ENCODE results near the gene LPP. TPM values are rescaled to one million over a fixed set of nuclear protein-coding genes. Genes with fewer than 3 reads are reported as not detected.

Gene LPP
- total RNA-seq, 1 donor from 2014 or later = 97.4 TPM

DNA sequence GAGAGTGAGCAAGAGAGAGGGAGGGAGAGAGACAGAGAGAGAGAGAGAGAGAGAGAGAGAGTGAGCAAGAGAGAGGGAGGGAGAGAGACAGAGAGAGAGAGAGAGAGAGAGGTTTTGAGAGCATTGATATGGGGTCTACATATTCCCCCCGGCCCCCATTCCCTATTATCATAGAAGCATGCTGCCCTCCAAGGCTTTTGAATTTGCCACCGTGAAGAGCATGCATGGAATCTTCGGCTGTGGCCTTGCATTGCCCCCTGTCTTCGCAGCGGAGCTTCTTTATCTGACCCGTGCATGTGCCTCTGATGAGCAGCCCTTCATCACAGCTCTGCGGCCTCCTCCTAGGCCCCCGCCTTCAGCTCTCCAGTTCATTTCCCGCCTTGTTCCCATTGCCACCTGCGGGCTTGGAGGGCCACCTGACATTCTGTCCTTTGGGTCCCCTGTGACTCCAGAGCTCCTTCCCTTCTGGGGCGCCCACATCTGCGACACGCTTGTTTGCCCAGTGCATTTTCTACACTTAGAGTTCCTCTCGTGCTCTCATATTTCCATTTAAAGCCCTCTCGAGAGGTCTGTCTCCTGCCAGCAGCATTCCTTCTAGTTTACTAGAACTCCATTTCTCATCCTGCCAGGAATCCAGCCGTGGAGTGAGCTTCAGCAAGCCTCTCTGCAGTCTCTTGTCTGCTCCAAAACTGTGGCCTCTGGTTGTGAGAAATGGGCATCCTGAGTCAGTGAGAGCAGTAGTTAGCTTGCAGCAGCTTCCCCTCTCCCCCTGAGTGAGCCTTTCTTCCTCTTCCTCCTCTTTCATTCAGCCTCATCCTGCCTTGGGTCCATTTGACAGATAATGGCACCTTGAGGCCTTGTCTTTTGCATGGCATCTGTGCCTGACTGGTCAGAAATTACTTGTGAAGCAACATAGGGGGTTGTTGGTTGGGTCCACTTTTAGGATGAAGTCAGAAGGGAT, 25.3 kb downstream of the LPP start:
- no peaks in the 10 kb centered on the region for H3K9me3 ChIP-seq (replicated peaks)
- TF ChIP-seq, protein P1, sequence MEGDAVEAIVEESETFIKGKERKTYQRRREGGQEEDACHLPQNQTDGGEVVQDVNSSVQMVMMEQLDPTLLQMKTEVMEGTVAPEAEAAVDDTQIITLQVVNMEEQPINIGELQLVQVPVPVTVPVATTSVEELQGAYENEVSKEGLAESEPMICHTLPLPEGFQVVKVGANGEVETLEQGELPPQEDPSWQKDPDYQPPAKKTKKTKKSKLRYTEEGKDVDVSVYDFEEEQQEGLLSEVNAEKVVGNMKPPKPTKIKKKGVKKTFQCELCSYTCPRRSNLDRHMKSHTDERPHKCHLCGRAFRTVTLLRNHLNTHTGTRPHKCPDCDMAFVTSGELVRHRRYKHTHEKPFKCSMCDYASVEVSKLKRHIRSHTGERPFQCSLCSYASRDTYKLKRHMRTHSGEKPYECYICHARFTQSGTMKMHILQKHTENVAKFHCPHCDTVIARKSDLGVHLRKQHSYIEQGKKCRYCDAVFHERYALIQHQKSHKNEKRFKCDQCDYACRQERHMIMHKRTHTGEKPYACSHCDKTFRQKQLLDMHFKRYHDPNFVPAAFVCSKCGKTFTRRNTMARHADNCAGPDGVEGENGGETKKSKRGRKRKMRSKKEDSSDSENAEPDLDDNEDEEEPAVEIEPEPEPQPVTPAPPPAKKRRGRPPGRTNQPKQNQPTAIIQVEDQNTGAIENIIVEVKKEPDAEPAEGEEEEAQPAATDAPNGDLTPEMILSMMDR (IDR thresholded peaks at IDR 0.05; ENCODE audit: borderline replicate concordance) = peak; percentile 22
- H3K36me3 ChIP-seq = no peaks in the 10 kb centered on the region
- peak overlapping the region; percentile 84 for H3K27ac ChIP-seq (replicated peaks)
- peak overlapping the region; percentile 0 for H3K4me3 ChIP-seq
- intact Hi-C loops (cut with micrococcal nuclease) = no loop called here
- H3K4me1 ChIP-seq = peaks cover 94% of the 10 kb centered on the region
- DNase-seq = peak; percentile 27
- H3K27me3 ChIP-seq (ENCODE audit: low read depth) = no peaks in the 10 kb centered on the region

DNA sequence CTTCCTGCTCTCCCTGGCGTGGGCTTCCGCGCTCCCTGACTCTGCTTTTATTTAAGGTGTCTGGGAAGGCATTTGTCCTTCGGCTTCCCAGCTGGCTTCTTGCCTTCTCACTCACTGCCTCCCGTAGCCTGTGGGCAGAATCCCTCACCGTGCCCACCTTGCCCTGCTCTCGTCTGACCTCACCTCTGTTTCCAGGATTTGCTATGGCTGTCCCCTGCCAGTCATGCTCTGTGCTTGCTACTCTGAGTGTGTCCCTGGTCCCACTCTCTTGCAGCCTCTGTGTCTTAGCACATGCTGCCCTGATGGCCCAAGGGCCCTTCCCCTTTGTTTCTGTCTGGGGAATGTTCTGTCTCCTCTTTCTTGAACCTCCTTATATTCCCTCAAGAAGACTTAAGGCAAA, 26.2 kb downstream of the LPP start:
- H3K27ac ChIP-seq (replicated peaks) = peak overlapping the region; percentile 84
- no peaks in the 10 kb centered on the region for H3K36me3 ChIP-seq
- H3K27me3 ChIP-seq (ENCODE audit: low read depth) = no peaks in the 10 kb centered on the region
- DNase-seq = no peak
- intact Hi-C loops (cut with micrococcal nuclease) = no loop called here
- no peaks in the 10 kb centered on the region for H3K9me3 ChIP-seq (replicated peaks)
- no peak overlapping the region for H3K4me3 ChIP-seq
- H3K4me1 ChIP-seq = peaks cover 95% of the 10 kb centered on the region
- TF ChIP-seq, protein P1 (IDR thresholded peaks at IDR 0.05; ENCODE audit: borderline replicate concordance) = no peak

DNA sequence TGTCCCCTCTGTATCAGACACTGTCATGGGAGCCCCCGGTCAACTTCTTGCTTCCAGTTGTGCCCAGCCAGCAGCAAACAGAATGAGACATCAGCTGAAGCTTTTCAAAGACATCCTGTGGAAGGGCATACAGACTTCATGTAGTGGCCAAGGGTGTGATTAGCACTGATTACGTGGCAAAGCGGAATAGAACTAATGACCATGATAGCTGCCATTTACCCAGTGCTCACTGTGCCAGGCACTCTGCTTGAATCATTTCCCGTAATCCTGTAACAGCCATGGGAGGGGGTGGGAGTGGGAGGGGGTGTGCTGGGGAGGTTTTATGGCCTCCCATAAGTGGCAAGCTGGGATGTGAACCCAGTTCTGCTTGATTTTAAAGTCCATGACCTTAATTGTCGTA, 29.5 kb downstream of the LPP start:
- Histone ChIP-seq H3K4me3 (no peak overlapping the region), H3K27me3 (ENCODE audit: low read depth) (no peaks in the 10 kb centered on the region), H3K4me1 (peaks cover 97% of the 10 kb centered on the region), H3K27ac (replicated peaks) (peak overlapping the region; percentile 81), H3K9me3 (replicated peaks) (no peaks in the 10 kb centered on the region), H3K36me3 (peaks cover under 1% of the 10 kb centered on the region)
- TF ChIP-seq, protein P1 (IDR thresholded peaks at IDR 0.05; ENCODE audit: borderline replicate concordance) = no peak
- intact Hi-C loops (cut with micrococcal nuclease) = no loop called here
- DNase-seq = no peak

DNA sequence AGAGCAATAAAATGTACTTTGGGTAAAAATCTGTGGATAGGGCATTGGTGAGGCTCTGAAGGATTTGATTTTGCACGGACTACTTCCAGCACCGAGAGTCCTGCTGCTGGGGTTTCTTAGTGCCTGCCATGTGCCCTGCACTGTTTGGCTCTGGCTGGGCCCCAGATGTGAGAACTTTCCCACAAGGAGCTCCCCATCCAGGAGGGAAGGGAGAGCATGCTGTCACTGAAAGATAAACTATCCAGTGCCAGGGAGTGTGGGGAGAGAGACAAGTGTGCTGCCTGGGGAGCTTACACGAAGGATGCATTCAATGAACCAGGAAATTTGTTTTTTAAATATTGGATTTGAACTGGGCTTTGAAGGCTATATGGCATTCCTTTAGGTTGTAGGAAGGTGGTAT, 30.2 kb downstream of the LPP start:
- H3K27ac ChIP-seq (replicated peaks) = peak overlapping the region; percentile 81
- no peak for DNase-seq
- intact Hi-C loops (cut with micrococcal nuclease) = no loop called here
- H3K4me3 ChIP-seq = no peak overlapping the region
- peaks cover 97% of the 10 kb centered on the region for H3K4me1 ChIP-seq
- H3K36me3 ChIP-seq = peaks cover 4% of the 10 kb centered on the region
- H3K27me3 ChIP-seq (ENCODE audit: low read depth) = no peaks in the 10 kb centered on the region
- H3K9me3 ChIP-seq (replicated peaks) = no peaks in the 10 kb centered on the region
- TF ChIP-seq, protein P1 (IDR thresholded peaks at IDR 0.05; ENCODE audit: borderline replicate concordance) = no peak

DNA sequence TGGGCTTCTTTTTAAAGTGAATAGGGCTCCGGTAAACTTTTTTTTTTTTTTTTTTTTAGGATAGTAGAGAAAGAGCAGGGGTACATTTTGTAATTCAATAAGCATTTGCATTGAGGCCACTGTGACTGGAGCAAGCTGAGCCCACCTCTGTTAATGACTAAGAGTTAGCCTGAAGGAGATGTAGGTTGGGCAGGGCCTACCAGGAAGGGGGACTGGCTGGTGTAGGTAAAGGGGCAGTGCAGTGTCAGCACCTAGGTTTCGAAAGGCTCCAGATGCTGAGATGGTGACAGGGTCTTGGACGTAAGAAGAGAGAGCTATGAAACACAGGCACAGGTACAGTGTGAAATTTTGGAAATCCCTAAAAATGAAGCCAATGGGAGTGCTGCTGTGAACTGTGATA, 30.7 kb downstream of the LPP start:
- H3K4me3 ChIP-seq = no peak overlapping the region
- intact Hi-C loops (cut with micrococcal nuclease) = no loop called here
- peaks cover 95% of the 10 kb centered on the region for H3K4me1 ChIP-seq
- peaks cover 4% of the 10 kb centered on the region for H3K36me3 ChIP-seq
- no peaks in the 10 kb centered on the region for H3K27me3 ChIP-seq (ENCODE audit: low read depth)
- no peaks in the 10 kb centered on the region for H3K9me3 ChIP-seq (replicated peaks)
- peak overlapping the region; percentile 81 for H3K27ac ChIP-seq (replicated peaks)
- TF ChIP-seq, protein P1 (IDR thresholded peaks at IDR 0.05; ENCODE audit: borderline replicate concordance) = no peak
- no peak for DNase-seq
